NCI-H2227 (cell line): Measurements from ENCODE around the gene PACSIN1.
"Not testable (repeated sequence)": the region's sequence is repeated elsewhere in the genome, so short reads cannot be mapped to it uniquely, and the experiment has no call there.

ENCODE experiments used
- DNase-seq: peaks from one replicate; lab custom pipeline; 2025; ENCODE audit not compliant: unreplicated experiment; lab: John Stamatoyannopoulos, UW

PACSIN1 gene

GRCh38 chr6:34484899-34485298 is 19.0 kb downstream of the PACSIN1 start:
- no peak for DNase-seq

- no peak for DNase-seq
Observed at GRCh38 chr6:34485321-34486060, 19.6 kb downstream of the PACSIN1 start.

DNA sequence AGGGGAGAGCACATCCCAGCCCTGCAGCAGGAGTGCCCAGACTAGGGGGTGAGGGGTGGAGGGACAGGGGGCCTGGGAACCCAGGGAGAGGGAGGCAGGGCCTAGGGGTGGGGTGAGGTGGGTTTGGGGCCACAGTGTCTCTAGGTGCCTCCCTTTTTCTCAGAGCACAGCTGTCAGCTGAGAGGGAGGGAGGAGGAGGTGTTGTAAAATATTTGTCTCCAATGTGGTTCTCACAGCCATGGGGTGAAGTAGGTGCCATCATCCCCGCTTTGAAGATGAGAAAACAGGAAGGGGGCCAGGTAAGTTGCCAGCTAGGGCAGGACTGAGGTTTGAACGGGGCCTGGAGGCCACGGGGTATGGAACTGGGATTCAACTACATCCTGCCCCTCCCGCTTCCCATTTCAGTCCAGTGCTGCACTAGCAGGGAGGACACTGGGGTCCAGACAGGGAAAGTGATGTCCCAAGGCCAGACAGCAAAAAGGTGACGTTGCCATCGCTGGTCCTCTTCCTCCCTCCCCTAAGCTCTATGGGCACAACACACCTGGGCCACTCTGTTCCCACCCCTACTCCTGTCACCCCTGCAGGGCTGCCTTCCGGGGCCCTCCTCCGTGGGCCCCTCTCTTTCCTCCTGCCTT is 20.3 kb downstream of the PACSIN1 start:
- DNase-seq = no peak

- not testable (repeated sequence) for DNase-seq
Observed at GRCh38 chr6:34486886-34487285, 21.0 kb downstream of the PACSIN1 start.

- DNase-seq = no peak
Observed at GRCh38 chr6:34487536-34487935, 21.7 kb downstream of the PACSIN1 start.

DNA sequence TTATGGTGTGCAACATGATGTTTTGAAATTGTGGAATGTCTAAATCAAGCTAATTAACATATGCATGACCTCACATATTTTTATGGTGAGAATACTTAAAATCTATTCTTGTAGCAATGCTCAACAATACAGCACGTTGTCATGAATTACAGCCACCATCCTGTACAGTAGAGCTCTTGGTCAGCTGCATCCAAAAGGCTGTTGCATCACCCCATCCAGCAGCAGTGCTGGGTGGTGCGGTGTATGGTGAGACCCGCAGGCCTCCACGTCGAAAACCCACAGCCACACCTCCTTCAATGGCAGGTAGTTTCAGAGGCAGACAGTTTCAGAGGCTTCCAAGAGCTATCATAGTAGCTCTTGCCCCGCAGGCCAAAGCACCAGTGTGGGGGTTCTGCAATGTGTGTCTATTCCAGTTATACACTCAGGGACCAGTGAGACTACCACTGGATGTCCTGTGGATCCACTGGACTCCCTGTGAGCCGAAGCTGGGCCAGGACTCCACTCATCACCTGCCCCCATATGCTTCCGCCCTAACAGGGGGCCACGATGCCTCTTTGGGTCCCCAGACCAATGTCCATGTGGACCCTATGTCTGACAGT is 23.4 kb downstream of the PACSIN1 start:
- no peak for DNase-seq

- DNase-seq = peak; percentile 60
Observed at GRCh38 chr6:34490390-34491090, 24.7 kb downstream of the PACSIN1 start.

- peak; percentile 79 for DNase-seq
Observed at GRCh38 chr6:34491091-34491430, 25.2 kb downstream of the PACSIN1 start.

DNA sequence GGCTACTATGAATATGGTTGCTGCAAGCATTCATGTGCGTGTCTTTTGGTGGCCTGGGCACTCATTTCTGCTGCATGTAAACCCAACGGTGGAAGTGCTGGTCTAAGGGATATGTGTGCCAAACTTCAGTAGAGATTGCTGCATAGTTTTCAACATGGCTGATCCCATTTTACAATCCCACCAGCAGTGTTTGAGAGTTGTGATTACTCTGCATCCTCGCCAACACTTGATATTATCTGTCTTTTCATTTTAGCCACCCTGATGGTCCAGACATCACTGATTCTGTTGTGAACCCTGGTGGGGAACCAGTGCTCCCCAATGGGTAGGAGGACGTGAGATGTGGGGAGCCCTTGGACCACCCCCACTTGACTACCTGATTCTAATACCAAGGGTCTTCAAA is 27.5 kb downstream of the PACSIN1 start:
- no peak for DNase-seq

DNA sequence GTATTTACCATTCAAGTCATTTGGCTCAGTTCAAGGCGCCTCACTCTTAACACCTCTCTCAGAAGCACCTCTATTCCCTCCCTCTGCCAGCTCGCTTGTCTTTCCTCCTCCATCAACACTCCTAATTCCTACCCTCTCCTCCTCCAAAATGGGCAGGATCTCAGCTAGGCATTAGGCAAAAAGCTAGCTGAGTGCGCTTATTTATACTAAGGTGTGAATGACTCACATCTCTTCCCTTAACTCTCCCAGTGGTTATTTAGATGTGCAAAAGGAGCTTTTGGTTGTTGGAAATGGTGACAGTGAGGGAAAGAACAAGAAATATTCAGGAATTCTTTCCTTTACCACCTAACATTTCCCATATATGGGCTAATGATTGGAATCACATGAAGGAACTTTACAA is 29.1 kb downstream of the PACSIN1 start:
- DNase-seq = no peak

DNA sequence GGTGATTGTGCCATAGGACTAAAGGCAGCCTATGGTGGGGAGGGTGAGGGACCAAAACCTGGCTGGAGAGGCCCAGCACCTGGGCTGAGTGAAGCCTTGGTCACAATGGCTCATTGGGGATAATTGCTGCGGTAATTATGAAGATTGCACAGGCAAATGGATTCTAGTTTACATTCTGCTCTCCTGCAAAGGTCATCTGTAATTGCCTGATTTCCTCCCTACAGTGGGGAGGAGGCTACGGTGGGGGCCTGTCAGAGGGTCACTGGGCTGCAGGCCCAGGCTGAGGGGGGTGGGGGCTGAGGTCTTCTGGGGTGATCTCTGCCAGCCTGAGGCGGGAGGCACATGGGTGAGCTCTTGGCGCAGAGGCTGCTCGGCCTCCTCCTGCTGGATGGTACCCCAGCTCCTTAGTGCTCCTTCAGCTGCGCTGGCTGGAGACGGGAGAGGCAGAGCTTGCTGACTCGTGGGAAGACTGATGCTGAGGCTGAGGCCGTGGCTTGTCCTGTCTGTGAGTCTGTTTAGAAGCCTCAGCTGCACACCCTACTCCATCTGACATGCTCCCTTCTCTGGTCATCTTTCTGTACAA is 30.3 kb downstream of the PACSIN1 start:
- peak; percentile 45 for DNase-seq

DNA sequence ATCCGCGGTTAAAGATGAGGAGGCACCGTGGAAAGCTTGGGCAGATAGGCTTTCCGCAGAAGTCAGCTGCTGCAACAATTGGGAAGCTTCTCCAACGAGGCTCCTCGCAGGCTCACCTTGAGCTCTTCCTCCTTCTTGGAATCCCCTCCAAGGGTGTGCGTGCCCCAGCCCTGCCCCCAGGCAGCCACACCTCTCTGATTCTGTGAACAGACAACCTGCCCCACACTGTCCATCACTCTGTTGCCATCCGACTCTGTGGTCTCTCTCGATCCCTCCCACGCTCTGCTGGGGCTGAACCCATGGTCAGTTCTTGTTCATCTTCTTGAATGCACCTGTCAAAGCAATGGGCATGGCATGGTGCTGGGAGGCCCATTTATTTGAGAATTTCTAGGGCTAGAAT is 31.5 kb downstream of the PACSIN1 start:
- DNase-seq = no peak

DNA sequence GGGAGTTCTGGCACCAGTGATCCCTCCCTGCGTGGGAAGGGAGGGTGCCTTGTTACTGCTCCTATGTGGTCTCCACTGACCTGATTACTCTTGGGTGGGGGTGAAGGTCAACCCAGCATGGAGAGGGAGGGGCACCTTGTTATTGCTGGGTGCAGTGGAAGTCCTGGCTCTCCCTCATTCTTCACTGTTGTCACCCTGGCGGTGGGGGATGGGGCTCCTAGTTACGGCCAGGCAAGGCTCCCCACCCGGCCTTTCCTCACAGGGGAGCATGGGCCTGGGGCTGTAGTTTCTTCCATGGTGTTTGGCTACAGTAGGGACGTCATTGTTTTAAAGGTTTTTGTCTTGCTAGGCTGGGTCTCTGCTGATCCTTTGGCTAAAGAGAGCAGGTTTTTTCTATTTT is 40.8 kb downstream of the PACSIN1 start:
- no peak for DNase-seq

DNA sequence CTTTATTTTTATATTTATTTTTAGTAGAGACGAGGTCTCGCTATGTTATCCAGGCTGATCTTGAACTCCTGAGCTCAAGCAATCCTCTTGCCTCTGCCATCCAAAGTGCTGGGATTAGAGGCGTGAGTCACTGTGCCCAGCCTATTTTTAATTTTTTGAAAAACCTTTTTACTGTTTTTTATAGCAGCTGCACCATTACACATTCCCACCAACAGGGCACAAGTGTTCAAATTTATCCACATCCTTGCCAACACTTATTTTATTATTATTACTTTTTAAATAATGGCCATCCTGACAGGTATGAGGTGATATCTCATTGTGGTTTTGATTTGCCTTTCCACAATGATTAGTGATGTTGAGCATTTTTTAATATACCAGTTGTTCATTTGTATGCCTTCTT is 42.5 kb downstream of the PACSIN1 start:
- no peak for DNase-seq

DNA sequence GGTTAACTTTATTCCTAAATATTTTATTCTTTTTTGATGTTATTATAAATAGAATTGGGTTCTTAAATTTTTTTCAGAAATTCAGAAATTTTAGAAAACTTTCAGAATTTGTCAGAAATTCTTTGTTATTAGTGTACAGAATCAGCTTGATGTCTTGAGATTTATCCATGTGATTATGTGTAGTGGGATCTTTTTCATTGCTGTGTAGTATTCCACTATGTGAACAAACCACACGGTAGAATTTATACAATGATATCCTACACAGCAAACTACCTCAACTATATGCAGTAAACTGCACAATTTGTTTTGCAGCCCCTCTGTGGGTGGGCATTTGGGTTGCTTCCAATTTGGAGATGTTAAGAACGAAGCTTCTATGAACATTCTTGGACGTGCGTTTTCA is 43.9 kb downstream of the PACSIN1 start:
- DNase-seq = no peak

GRCh38 chr6:34510299-34510698 is 44.4 kb downstream of the PACSIN1 start:
- DNase-seq = no peak

DNA sequence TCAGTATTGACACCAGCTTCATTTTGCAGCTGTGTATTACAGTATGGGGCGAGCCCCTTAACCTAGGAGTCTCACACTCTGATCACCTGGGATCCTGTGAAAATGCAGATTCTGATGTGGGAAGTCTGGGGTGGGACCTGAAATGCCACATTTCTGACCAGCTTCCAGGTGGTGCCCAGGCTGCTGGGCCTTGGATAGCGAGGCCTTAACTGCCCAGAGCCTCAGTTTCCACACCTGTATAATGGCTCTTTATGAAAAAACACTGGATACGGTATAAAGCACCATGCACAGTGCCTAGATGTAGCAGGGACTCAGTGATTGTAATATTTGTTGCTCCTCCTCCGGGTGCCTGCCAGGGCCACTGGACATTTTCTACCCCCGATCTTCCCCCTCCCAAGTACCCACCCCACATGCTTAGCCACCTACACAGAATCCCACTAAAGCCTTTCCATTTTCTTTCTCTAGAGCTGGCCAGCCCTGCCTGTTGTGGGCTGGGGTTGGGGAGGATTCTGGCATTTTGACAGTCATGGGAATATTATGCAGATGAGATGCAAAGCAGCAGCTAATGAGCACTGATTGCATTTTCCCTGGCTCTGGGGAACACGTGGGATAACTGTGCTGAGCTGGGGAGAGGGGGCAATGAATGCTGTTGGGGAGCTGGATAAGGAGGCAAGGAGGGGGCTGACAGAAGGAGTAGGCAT is 45.5 kb downstream of the PACSIN1 start:
- no peak for DNase-seq

- no peak for DNase-seq
Observed at GRCh38 chr6:34511915-34512737, 46.2 kb downstream of the PACSIN1 start.

- no peak for DNase-seq
Observed at GRCh38 chr6:34512738-34513115, 46.9 kb downstream of the PACSIN1 start.

DNA sequence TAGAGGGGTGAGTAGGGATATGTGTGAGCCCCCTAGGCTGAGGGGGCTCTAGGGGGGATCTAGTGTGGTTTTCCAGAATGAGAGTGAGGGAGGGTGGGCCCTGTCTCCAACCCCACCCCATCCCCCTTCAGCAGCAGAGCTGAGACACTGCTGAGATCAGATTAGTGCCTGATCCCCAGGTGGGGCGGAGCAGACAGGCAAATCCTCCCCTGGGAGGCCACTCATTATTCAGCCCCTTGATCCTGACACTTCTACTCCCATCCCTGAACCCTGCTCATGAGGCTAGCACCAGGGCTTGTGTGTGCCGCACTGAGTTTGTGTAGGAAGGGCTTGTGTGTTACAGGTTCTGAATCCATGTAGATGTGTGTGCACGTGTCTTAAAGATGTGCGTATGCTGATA is 47.8 kb downstream of the PACSIN1 start:
- DNase-seq = peak; percentile 24
